ENCODE measurements around the gene ICOS.

DNA sequence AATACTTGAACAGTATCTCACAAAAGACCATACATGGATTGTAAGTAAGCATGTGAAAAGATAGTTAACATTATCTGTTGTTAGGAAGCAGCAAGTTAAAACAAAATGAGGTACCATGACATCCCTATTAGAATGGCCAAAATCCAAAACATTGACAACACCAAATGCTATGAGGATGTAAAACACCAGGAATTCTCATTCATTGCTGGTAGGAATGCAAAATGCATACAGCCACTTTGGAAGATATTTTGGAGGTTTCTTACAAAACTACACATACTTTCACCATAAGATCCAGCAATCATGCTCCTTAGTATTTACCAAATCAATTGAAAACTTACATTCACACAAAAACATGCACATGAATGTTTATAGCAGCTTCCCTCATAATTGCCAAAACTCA is 30.9 kb upstream of the ICOS start:
- TF ChIP-seq, protein P1, sequence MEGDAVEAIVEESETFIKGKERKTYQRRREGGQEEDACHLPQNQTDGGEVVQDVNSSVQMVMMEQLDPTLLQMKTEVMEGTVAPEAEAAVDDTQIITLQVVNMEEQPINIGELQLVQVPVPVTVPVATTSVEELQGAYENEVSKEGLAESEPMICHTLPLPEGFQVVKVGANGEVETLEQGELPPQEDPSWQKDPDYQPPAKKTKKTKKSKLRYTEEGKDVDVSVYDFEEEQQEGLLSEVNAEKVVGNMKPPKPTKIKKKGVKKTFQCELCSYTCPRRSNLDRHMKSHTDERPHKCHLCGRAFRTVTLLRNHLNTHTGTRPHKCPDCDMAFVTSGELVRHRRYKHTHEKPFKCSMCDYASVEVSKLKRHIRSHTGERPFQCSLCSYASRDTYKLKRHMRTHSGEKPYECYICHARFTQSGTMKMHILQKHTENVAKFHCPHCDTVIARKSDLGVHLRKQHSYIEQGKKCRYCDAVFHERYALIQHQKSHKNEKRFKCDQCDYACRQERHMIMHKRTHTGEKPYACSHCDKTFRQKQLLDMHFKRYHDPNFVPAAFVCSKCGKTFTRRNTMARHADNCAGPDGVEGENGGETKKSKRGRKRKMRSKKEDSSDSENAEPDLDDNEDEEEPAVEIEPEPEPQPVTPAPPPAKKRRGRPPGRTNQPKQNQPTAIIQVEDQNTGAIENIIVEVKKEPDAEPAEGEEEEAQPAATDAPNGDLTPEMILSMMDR (IDR thresholded peaks at IDR 0.05): no peak
- no peak for TF ChIP-seq POLR2A (IDR thresholded peaks at IDR 0.05)
